IPS-18c (cell line): ENCODE measurements around the gene RHOB.
"Not testable (repeated sequence)": the region's sequence is repeated elsewhere in the genome, so short reads cannot be mapped to it uniquely, and the experiment has no call there.

ENCODE experiments used
- H3K4me3 ChIP-seq: 2 replicates; pipeline ENCODE4 v1.7.0; 2013; ENCODE audit warnings: low read depth, mild to moderate bottlenecking, low read length, moderate library complexity; ENCODE audit not compliant: insufficient read depth
- H3K9me3 ChIP-seq: one replicate; pipeline ENCODE4 v1.6.1; 2013; ENCODE audit warnings: mild to moderate bottlenecking, low read length, moderate library complexity; ENCODE audit not compliant: control insufficient read depth, insufficient read depth

The RHOB gene

DNA sequence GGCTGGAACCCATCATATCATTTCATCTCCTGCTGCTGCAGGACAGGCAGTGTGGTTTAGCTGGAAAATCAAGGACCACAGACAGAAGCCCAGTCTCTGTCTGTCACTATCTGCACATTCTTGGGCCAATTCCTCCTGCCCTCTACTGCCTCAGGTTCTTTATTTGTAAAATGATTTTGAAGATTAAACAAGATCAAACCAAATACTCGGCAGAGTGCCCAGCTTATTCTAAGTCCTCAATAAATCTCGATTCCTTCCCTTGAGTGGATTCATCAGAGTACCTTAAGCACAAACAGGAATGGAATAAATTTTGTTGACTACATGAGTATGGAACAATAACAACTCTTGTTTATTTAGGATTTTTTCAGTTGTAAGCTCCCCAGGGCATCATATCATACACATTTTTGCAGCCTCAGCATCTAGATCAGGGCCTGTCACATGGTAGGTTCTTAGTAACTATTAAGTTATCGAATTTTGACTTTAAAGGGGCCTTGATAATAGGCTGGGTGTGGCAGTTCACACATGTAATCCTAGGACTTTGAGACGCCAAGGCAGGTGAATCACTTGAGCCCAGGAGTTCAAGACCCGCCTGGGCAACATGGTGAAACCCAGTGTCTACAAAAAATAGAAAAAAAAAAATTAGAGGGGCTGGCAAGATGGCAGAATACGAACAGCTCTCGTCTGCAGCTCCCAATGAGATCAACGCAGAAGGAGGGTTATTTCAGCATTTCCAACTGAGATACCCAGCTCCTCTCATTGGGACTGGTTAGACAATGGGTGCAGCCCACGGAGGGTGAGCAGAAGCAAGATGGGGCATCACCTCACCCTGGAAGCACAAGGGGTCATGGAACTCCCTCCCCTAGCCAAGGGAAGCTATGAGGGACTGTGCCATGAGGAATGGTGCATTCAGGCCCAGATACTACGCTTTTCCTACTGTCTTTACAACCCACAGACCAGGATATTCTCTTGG, 11.1 kb downstream of the RHOB start:
- Histone ChIP-seq H3K9me3 (no peaks in the 10 kb centered on the region), H3K4me3 (no peak overlapping the region)

DNA sequence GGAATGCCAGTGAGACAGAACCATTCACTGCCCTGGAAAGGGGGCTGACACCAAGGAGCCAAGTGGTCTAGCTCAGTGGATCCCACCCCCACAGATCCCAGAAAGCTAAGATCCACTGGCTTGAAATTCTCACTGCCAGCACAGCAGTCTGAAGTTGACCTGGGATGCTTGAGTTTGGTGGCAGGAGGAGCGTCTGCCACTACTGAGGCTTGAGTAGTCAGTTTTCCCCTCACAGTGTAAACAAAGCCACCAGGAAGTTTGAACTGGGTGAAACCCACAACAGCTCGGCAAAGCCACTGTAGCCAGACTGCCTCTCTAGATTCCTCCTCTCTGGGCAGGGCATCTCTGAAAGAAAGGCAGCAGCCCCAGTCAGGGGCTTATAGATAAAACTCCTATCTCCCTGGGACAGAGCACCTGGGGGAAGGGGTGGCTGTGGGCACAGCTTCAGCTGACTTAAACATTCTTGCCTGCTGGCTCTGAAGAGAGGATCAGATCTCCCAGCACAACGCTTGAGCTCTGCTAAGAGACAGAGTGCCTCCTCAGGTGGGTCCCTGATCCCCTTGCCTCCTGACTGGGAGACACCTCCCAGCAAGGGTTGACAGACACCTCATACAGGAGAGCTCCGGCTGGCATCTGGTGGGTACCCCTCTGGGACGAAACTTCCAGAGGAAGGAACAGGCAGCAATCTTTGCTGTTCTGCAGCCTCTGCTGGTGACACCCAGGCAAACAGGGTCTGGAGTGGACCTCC, 12.0 kb downstream of the RHOB start:
- not testable (repeated sequence) for H3K4me3 ChIP-seq

DNA sequence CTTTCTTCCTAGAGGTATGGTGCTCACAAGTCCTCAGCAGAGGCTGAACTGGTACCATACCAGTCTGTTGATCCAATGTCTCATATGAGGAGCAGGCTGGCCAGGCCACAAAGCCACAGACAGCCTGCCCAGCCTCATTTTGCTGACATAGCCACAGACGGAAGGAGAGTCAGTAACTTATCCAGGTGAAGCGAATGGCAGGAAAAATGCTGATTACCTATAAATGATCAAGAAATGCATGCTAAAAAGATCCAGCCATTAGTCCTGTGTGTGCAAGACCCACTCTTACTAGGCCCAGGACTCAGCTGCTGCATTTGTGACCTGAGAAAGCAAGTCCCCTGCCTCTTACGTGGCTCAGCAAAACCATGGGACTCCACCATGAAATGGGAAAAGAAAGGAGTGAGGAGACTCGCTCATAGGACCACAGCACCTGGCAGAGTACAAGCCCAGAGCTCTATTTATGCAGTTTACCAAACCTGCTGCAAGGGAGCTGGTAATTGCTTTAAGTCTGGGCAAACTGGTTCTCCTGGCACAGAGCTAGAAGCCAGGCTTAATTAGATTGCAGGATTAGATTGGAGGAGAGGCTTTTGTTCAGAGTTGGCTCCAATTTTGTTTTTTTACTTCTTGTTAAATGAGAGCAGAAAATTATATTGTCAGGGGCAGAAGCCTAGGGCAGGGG, 19.0 kb downstream of the RHOB start:
- Histone ChIP-seq H3K4me3 (no peak overlapping the region), H3K9me3 (no peaks in the 10 kb centered on the region)

More for the DNA sequence above, 12.0 kb downstream of the RHOB start:
- H3K9me3 ChIP-seq: not testable (repeated sequence)

DNA sequence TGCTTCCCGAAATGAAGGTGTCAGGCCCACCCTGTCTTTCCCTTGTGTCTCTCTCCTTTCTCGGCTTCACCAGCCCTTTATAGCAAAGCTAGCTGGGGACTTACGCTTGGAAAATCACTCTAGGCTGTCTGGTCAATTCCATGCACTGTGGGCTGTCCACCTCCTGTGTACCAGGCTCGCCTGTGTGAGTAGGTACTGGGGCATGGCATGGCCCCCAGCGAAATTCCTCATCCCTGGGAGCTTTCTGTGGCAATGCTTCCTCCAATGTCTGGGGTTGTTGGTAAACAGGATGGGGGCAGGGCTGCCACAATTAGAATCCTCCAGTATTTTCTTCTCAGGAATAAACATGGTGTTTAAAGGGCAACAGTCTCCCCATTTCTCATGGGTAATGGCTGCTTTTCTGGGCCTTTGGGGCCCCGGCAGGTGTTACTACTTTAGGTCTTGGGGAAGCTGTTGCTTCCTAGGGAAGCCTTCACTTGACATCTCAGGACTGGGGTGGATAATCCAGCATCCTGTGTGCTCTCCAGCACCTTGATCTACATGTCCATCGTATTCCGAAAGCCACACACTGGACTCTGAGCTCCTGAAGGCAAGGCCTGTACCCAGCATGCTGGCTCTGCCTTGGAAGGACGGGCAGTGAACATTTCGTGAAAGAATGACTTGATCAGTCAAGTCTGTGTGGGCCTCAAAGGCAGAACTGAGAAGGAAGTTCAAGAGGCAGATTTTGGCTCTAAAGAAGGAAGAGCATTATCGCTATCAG, 21.1 kb downstream of the RHOB start:
- no peak overlapping the region for H3K4me3 ChIP-seq
- no peaks in the 10 kb centered on the region for H3K9me3 ChIP-seq

DNA sequence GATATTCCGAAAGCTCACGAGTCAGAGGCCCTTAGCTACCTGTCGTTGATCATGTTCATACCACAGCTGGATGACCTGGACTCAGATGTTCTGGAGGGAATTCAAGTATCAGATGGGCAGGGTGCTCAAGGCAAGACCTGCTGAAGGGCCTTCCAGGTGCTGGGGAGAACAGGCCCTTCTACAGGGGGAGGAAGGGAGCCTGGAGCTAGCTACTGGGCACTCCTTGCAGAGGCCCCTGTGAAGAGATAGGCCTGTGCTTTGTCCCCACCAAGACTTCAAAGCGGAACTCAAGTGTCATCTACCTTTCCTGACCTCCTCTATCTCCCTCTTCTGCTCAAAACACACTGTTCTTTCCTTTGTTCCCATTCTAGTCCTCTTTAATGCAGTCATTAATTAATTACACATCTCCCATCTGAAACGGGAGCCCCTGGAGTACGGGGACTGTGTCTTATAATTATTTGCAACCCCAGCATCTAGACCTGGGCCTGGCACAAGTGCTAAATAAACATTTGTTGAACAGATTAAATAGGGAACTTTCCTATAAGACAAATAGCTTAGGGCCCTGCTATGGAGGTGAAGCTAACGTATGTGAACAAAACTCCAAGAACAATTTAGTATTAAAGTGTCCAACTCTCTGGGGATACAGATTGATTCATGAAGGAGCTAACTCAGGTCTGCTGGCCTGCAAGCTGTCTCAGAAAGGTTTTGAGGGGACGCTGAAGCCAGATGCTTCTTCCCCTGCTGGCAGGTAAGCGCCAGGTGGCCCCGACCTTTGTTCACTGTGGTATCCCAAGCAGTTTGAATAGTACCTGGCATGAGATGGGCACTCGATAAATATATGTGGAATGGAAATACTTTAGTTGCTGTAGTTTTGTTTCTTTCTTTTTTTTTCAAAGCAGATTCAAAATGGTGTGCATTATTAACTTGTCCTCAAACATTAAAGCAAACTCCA, 22.0 kb downstream of the RHOB start:
- no peak overlapping the region for H3K4me3 ChIP-seq
- no peaks in the 10 kb centered on the region for H3K9me3 ChIP-seq

DNA sequence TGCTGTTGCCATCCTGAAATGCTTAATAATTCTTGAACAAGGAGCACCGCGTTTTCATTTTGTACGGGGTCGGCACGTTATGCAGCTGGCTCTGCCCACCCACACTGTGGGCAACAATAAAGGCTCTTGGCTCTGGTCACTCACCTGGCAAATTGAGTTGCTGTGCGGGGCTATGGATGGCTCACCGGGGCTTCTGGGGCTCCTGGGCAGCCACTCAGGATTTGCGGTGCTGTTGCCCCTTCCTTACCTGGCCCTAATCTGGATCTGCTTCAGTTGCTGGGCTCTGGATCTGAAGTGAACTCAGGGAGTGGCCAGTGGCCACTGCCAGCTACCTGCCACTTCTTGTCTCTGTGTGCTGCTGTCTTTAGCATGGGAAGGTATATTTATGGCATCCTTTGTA, 22.7 kb downstream of the RHOB start:
- H3K4me3 ChIP-seq: no peak overlapping the region
- no peaks in the 10 kb centered on the region for H3K9me3 ChIP-seq

DNA sequence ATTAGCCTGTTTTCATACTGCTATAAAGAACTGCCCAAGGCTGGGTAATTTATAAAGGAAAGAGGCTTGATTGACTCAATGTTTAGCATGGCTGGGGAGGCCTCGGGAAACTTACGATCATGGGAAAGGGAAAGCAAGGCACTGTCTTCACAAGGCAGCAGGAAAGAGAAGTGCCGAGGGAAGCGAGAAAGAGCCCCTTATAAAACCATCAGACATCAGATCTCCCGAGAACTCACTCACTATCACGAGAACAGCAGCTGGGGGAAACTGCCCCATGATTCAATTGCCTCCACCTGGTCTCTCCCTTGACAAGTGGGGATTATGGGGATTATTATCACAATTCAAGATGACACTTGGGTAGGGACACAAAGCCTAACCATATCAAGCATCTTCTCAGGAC, 23.3 kb downstream of the RHOB start:
- Histone ChIP-seq H3K9me3 (no peaks in the 10 kb centered on the region), H3K4me3 (no peak overlapping the region)

DNA sequence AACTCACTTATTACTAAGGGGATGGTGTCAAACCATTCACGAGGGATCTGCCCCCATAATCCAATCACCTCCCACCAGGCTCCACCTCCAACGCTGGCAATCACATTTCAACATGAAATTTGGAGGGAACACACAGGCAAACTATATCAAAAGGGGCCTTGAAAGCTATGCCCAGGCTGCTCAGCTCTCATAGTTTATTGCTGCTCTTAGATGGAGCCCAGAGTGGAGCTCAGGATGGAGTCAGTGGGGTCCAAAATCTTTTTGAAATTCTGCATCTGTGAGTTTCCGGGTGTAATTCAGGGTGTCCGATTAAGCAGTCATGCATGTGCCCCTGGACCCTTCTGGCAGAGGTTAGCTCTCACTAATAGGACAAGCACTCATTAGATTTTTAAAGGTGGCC, 24.3 kb downstream of the RHOB start:
- Histone ChIP-seq H3K9me3 (no peaks in the 10 kb centered on the region), H3K4me3 (no peak overlapping the region)

DNA sequence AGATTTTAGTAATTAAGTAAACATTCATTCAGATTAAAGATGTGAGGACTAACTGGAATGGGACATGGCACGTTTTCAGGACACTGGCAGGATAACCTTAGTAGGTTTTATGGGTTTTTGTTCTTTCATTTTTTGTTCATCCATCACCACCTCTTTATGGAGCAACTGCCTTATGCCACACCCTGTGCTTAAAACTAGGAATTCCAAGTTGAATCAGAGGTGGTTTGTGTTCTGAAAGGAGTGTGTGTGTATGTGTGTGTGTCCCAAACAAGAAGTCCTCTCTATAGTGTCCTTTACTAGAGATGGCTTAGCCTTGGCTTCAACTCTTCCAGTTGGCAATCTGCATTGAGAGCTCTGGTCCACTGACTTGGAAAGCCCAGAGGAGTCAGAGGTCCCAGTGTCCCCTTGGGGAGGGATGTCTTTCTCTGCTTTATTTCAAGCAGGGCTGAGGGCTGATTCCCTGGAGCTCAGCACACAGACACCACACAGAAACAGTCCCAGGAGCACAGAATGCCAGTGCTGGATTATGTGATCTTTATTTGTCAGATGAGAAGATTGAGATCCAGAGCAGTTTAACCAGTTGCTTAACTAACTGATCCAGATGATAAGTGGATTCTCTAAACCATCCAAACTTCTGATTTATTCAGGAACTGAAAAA, 25.2 kb downstream of the RHOB start:
- H3K4me3 ChIP-seq: no peak overlapping the region
- no peaks in the 10 kb centered on the region for H3K9me3 ChIP-seq

DNA sequence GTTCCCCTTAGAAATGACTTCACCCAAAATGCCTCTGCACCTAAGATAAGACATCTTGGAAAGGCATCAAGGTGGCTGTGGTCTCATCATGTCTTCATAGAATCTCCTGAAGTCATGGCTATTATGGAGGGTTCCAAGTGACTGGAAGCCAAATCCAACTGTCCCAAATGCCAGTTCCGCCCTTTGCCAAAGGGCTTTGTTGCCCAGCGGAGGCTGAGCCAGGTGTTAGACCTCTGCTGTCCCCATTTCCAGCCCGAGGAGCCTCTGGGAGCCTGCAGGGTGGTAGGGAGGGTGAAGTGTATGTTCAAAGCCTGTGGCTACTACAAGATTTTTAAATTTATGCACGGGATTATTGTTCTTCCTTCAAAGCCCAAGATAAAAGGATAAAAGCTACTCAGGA, 25.7 kb downstream of the RHOB start:
- no peak overlapping the region for H3K4me3 ChIP-seq
- H3K9me3 ChIP-seq: no peaks in the 10 kb centered on the region

DNA sequence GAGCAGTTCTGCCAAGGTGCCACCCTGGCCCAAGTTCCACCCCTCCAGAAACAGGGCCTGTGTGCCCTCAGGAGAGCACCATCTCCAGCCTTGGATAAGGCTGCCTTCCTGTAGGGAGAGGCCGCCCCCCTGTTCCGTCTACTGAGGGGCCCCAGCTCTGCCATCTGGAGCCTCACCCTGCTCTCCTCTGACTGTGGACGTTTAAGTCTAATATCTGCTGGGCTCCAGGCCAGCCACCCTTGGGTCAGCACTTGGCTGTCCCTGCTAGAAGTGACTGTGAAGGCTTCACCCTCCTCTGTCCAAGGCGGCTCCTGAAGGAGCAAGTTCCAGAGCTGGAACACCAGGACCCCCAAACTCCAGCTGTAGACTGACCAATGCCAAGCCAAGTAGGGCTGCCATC, 26.3 kb downstream of the RHOB start:
- Histone ChIP-seq H3K9me3 (no peaks in the 10 kb centered on the region), H3K4me3 (no peak overlapping the region)

DNA sequence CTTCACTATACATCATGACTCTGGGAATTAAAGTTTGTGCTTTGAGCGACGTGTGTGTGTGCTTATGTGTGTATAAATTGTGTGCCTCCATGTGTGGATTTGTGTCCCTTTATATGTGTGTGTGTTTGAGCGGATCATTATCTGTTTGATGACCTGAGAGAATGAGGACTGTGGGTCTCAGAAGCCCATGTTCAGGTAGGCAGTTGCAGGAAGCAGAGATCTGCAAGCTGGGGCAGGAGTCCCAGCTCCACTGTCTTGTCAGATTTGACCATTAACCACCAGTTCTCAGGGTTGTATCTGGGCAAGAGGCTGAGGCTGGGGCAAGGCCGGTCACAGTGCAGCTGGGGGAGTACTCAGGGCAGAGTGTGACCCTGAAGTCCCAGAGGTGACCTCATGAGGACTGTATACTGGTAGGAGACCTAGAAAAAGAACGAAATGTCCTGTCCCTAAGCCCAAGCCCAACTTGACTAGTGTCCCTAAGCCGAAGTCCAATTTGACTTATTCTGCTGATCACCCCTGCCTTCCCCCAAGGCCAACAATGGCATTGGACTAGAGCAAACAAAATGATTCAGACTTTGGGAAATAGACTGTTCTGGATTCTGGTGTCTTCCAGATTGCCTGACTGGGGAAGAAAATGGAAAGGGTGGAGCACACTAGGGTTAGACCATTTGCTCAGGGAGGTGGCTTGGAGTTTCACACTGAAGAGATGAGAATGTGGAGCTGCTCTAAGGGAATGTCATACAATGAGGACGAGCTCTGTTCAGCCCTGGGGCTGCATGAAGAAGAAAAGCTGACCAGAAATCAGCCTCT, 28.1 kb downstream of the RHOB start:
- Histone ChIP-seq H3K9me3 (no peaks in the 10 kb centered on the region), H3K4me3 (no peak overlapping the region)

DNA sequence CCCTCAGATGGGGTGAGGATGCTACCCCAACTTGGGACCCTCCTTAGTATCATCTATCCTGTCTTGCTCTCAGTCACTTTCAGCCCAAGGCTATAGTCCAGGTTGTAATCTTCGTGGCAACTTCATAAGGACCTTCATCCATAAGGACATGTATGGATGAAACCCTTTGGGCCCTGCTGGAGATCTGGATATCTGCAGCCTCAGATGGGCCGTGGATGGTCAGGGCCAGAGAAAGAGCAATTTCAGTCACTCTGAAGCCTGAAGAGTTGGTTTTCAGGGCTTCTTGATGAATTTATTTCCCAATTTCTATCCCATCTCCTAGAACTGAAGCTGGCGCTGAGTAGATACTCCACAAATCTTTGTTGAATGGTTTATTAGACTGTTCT, 28.7 kb downstream of the RHOB start:
- Histone ChIP-seq H3K9me3 (no peaks in the 10 kb centered on the region), H3K4me3 (no peak overlapping the region)

DNA sequence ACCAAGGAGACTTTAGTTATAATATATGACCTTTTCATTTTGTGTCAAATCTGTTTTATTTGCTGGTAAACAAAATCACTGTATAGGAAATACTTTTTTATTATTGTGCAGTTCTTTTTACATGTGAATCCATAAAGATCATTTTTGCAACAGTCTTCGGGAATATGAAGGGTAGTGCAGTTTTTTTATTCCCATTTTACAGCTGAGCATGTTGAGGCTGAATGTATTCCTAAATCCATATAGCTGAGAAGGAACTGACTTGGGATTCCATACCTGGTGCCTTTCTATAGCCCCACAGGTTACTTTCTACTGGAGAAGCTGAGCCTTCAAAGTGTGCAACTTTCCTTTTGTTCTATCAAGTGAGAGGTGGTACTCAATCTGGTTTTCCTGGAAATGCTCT, 29.6 kb downstream of the RHOB start:
- Histone ChIP-seq H3K4me3 (no peak overlapping the region), H3K9me3 (no peaks in the 10 kb centered on the region)

DNA sequence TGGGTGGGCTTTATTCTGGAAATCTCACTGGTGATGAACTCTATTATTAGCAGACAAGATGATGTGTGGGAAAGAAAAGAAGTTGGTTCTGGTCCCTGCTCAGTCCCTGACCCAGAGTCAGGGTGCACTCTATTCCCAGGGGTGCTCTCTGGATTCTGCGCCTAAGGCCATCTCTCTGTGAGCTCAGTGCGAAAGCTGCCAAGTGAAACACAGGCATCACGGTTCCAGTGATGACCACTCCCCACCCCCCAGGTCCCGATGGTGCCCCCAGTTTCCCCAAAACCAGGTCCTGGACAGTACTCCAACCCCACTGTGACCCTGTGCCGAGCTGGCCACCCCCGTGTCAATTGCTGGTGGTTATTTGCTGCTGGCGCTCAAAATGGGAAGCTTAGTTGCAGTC, 30.1 kb downstream of the RHOB start:
- no peaks in the 10 kb centered on the region for H3K9me3 ChIP-seq
- H3K4me3 ChIP-seq: no peak overlapping the region
